SU-DHL-6 (cell line): ENCODE data around the gene CBLL1.

Experiments
- CTCF ChIP-seq: fragments of 200-600 bp; sonication (generic); IDR thresholded peaks from one replicate; pipeline ENCODE4 v1.5.1; 2017; ENCODE audit warnings: antibody characterized with exemption, mild to moderate bottlenecking, low read length, moderate library complexity; ENCODE audit not compliant: insufficient read depth, poor library complexity, severe bottlenecking
- EZH2phosphoT487 ChIP-seq: fragments of 200-600 bp; sonication (generic), shearing (Covaris generic); conservative IDR thresholded peaks from 2 replicates; pipeline ENCODE4 v1.6.1; 2018; ENCODE audit warnings: mild to moderate bottlenecking, antibody characterized with exemption, low read length, moderate library complexity, mixed read lengths

GRCh38 chr7:107789647-107790046 is 45.7 kb downstream of the CBLL1 start:
- TF ChIP-seq CTCF: no peak
- no peak for TF ChIP-seq EZH2phosphoT487
